Heart left ventricle (tissue), 16 donors: ENCODE data around the gene TRIM17. TPM values are rescaled to one million over a fixed set of nuclear protein-coding genes. Genes with fewer than 3 reads are reported as not detected.

ENCODE experiments used
- ATAC-seq, 4 donors: fragments of 200-7000 bp; cut with Tn5 transposase; one replicate each; pipeline ENCODE4 v1.9.1; 2020 to 2022; ENCODE audit warnings: moderate library complexity in 4 of 4, mild to moderate bottlenecking in 3 of 4, moderate number of reproducible peaks in 1 of 4
- DNase-seq, 5 donors: peaks; one replicate each; pipeline ENCODE4 v3.0.0-alpha.2; 2020
- H3K27ac ChIP-seq, 12 donors: fragments of 200-600 bp; sonication (generic) in 4 of 12; one replicate each; pipeline versions ENCODE4 v1.5.0 to v1.8.0; 2016 to 2022; ENCODE audit warnings: mild to moderate bottlenecking in 2 of 12
- H3K27me3 ChIP-seq, 9 donors: fragments of 200-600 bp; sonication (generic) in 2 of 9; one replicate each; pipeline versions ENCODE4 v1.5.1 to v1.8.0; 2016 to 2022; ENCODE audit warnings: mild to moderate bottlenecking in 3 of 9
- H3K36me3 ChIP-seq, 9 donors: fragments of 200-600 bp; sonication (generic) in 2 of 9; one replicate each; pipeline versions ENCODE4 v1.5.0 to v1.8.0; 2018 to 2022; ENCODE audit warnings: mild to moderate bottlenecking in 2 of 9
- H3K4me1 ChIP-seq, 12 donors: fragments of 200-600 bp; sonication (generic) in 4 of 12; one replicate each; pipeline versions ENCODE4 v1.5.0 to v1.8.0; 2016 to 2022; ENCODE audit warnings: mild to moderate bottlenecking in 3 of 12
- H3K4me3 ChIP-seq, 12 donors: fragments of 200-600 bp; sonication (generic) in 4 of 12; one replicate each; pipeline versions ENCODE4 v1.5.0 to v1.8.0; 2017 to 2022; ENCODE audit warnings: mild to moderate bottlenecking in 9 of 12, moderate library complexity in 4 of 12
- H3K9me3 ChIP-seq, 12 donors: fragments of 200-600 bp; sonication (generic) in 4 of 12; one replicate each; pipeline versions ENCODE4 v1.5.0 to v1.8.0; 2016 to 2022; ENCODE audit warnings: mild to moderate bottlenecking in 1 of 12
- POLR2A ChIP-seq, 2 donors: fragments of 450-650 bp; IDR thresholded peaks; one replicate each; pipeline ENCODE4 v1.6.1; 2017; ENCODE audit warnings: antibody characterized with exemption in 2 of 2, mild to moderate bottlenecking in 2 of 2, moderate library complexity in 2 of 2
- WGBS, 4 donors: extraction: QIAGEN DNeasy Blood & Tissue Kit in 2 of 4; methylation state at CpG; one replicate each; pipeline versions ENCODE4 v1.1.5 to v1.1.7; 2013 to 2018; 5-methylcytosine and 5-hydroxymethylcytosine counted together
- intact Hi-C, 10 donors: fragments of 100-400 bp; cut with DNase I; formaldehyde crosslinking; loops; one replicate each; pipeline versions ENCODE4 v1.11.1 to v1.14.2; 2022
- polyA plus RNA-seq, 2 donors: library from polyadenylated mRNA; stranded (reverse); fragments of 200-250 nt; gene quantifications; one replicate each; pipeline ENCODE4 v1.2.3, GENCODE V29; 2013
- total RNA-seq, 9 donors: library from RNA; depleted of rRNA in 2 of 9; stranded (reverse); fragments of >200 nt in 2 of 9; fragmentation: NEBNext Ultra II Directional in 3 of 9; extraction: Animal tissue kit (Norgen Biotek cat#: 25700) in 3 of 9; gene quantifications; one replicate each; pipeline versions ENCODE4 v1.1.0 to v1.2.4, GENCODE V29; 2016 to 2023
- TF ChIP-seq, protein P1 (sequence below), 12 donors: fragments of 200-600 bp; sonication (generic) in 4 of 12; IDR thresholded peaks; one replicate each; pipeline versions ENCODE4 v1.5.0 to v1.8.0; 2018 to 2022; ENCODE audit warnings: antibody characterized with exemption in 12 of 12, mild to moderate bottlenecking in 5 of 12
- donor health status: ischemic (EF 13 %, LVEDD 7.1; RV severe dilation, severe dysfunction).
- donor health status: healthy with polysubstance abuse.
- donor health status: DM: no; HTN: yes; CAD: no.
- donor health status: DM: no; HTN: no; CAD: no.
- donor health status: ischemic (EF 25% LVEDD 6.9; RV normal size, moderate dysfunction).
- donor health status: ischemic (EF 25% LVEDD 5.7; RV mildly dilated, moderate dysfunction).
- donor health status: healthy.
- donor health status: DM: yes; HTN: yes; CAD: no.
- donor health status: ischemic (EF 35%, LVEDD 5.7; RV mildly dilated, moderate dysfunction).
- donor health status: nonischemic (EF 11% LVEDD 7.7; RV severe dilation, severe dysfunction).
- donor health status: DM: yes; HTN: yes; CAD: no.
- donor health status: PGD.
- donor health status: ischemic (EF 29% LVEDD 5.4; RV normal size, mild dysfunction).
- donor health status: nonischemic (EF 23%, LVEDD 6.1; RV moderate dilation, normal function).

TRIM17 gene
- total and polyA plus RNA-seq, 11 donors, result 0.08 to 1.7 (median 0.39) TPM; not detected in 3

DNA sequence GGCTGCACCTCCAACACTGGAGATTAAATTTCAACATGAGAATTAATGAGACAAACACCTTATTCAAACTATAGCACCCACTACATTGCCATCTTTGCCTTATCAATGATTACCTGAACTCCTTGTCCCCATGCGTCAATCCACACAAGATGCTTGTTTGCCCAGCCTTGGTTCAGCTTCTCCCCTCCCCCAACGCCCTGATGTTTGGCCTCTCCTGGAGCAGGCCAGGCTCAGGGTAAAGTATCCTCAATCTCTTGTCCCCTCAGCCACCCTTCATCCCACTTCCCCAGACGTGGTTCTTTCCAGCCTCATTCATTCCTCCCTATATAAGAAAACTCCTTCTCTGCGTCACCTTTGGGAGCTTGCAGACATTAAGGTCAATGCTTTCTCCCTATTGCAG is 11.8 kb upstream of the TRIM17 start:
- intact Hi-C loops, result no loop called here
- H3K36me3 ChIP-seq, result no peaks in the 10 kb centered on the region
- no peak for DNase-seq
- H3K9me3 ChIP-seq, result no peaks in the 10 kb centered on the region
- TF ChIP-seq, protein P1, sequence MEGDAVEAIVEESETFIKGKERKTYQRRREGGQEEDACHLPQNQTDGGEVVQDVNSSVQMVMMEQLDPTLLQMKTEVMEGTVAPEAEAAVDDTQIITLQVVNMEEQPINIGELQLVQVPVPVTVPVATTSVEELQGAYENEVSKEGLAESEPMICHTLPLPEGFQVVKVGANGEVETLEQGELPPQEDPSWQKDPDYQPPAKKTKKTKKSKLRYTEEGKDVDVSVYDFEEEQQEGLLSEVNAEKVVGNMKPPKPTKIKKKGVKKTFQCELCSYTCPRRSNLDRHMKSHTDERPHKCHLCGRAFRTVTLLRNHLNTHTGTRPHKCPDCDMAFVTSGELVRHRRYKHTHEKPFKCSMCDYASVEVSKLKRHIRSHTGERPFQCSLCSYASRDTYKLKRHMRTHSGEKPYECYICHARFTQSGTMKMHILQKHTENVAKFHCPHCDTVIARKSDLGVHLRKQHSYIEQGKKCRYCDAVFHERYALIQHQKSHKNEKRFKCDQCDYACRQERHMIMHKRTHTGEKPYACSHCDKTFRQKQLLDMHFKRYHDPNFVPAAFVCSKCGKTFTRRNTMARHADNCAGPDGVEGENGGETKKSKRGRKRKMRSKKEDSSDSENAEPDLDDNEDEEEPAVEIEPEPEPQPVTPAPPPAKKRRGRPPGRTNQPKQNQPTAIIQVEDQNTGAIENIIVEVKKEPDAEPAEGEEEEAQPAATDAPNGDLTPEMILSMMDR (IDR thresholded peaks at IDR 0.05), result no peak
- no peak for TF ChIP-seq POLR2A (IDR thresholded peaks at IDR 0.05)
- 73 to 86% (median 78%) methylated on average over 4 of the region's 4 CpGs for WGBS, 4 donors
- ATAC-seq, result no peak
- no peak overlapping the region for H3K27ac ChIP-seq
- H3K27me3 ChIP-seq, result peaks cover 0 to 17% (median 0%) of the 10 kb centered on the region in 9 donors
- H3K4me3 ChIP-seq, result no peak overlapping the region
- no peaks in the 10 kb centered on the region for H3K4me1 ChIP-seq

DNA sequence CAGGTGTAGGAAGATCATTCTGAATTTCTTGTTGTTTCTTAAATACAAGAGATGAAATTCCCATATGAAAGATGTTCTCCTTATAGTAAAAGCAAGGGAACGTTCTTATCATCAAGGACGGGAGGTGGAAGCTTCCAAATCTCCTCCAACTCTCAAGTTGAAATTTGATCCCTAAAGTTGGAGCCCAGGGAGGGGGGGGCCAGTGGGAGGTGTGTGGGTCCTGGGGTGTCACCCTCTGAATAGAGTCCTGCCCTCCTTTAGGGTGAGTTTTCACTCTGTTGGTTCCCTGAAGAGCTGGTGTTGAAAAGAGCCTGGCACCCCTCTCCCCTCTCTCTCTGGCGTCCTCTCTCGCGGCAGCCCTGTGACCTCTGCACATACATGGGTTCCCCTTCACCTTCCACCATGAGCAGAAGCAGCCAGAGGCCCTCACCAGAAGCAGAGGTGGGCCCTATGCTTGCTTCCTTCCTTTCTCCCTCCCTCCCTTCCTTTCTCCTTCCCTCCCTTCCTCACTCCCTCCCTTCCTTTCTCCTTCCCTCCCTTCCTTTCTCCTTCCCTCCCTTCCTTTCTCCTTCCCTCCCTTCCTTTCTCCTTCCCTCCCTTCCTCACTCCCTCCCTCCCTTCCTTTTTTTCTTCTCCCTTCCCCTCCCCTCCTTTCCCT is 10.0 kb upstream of the TRIM17 start:
- DNase-seq, result no peak
- ATAC-seq, result no peak
- H3K4me1 ChIP-seq, result no peaks in the 10 kb centered on the region
- no peaks in the 10 kb centered on the region for H3K36me3 ChIP-seq
- no peak overlapping the region for H3K27ac ChIP-seq
- no peak overlapping the region for H3K4me3 ChIP-seq
- intact Hi-C loops, result no loop called here
- TF ChIP-seq POLR2A (IDR thresholded peaks at IDR 0.05), result no peak
- TF ChIP-seq, protein P1 (IDR thresholded peaks at IDR 0.05), result no peak
- no peaks in the 10 kb centered on the region for H3K9me3 ChIP-seq
- 35 to 51% (median 43%) methylated on average over 5 of the region's 5 CpGs for WGBS, 4 donors
- H3K27me3 ChIP-seq, result peaks cover 0 to 17% (median 0%) of the 10 kb centered on the region in 9 donors

DNA sequence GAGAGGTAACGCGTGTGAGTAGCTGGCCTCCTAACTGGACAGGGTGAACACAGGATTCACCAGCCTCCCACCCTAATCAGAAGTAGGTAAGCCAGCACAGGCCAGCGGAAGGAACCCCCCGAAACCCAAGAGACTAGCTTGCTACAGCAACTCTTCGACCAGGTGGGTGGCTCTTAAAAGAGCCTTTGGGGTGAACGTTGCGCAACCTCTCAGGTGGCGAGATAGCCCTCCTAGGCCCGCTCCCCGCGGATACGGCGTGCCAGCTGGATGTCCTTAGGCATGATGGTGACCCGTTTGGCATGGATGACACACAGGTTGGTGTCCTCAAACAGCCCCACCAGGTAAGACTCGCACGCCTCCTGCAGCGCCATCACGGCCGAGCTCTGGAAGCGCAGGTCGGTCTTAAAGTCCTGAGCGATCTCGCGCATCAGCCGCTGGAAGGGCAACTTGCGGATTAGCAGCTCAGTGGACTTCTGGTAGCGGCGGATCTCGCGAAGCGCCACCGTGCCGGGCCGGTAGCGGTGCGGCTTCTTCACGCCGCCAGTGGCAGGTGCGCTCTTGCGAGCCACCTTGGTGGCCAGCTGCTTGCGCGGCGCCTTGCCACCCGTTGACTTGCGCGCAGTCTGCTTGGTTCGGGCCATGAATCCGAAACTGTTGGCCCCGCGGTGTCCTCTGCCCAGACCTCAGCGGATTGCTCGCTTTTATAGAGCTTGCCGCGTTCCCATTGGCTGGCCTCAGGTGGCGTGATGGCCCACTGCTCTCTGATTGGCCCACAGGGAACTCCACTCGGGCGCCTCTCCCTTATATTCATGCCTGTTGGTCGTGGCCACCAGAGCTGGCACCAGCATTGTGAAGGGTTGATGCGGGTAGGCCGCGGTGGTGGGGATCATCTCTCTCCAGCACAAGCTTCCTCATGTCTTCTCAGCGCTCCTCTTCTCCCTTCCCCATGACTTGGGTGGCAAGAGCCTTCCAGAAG is 8.3 kb upstream of the TRIM17 start:
- 96 to 98% (median 97%) methylated on average over 50 to 62 of the region's 62 CpGs for WGBS, 4 donors
- Histone ChIP-seq H3K27ac (no peak overlapping the region), H3K9me3 (no peaks in the 10 kb centered on the region), H3K36me3 (no peaks in the 10 kb centered on the region), H3K4me3 (no peak overlapping the region), H3K4me1 (no peaks in the 10 kb centered on the region), H3K27me3 (peaks cover 0 to 13% (median 0%) of the 10 kb centered on the region in 9 donors)
- TF ChIP-seq, protein P1 (IDR thresholded peaks at IDR 0.05), result no peak
- TF ChIP-seq POLR2A (IDR thresholded peaks at IDR 0.05), result no peak
- intact Hi-C loops, result no loop called here
- ATAC-seq (no peak), DNase-seq (no peak)

DNA sequence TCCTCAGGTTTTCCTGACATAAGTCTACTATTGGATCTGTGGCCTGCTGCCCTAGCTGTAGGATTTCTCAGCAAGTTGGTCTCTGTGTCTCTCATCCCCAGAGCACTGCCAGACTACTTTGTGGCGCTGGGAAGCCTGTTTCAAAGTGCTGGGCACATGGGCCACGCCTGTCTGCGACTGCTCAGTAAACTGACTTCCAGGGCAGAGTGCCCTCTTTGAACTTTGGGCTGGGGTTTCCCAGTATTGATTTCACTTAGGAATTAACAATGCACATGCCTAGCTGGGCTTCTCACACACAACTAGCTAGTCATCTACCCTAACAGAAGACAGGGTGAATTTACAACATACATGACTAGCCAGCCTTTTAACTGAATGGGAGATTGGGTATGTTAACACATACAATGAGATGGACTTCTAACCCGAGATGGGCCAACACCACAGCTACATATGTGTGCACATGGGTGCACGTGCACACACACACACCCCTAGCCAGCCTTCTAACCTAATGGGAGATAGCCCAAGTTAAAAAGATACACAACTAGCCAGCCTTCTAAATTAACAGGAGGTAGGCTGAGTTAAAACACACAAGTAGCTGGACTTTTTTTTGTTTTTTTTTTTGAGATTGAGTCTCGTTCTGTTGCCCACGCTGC is 6.9 kb upstream of the TRIM17 start:
- no peak overlapping the region for H3K27ac ChIP-seq
- no peaks in the 10 kb centered on the region for H3K4me1 ChIP-seq
- intact Hi-C loops, result no loop called here
- DNase-seq (no peak), ATAC-seq (no peak)
- no peaks in the 10 kb centered on the region for H3K9me3 ChIP-seq
- TF ChIP-seq, protein P1 (IDR thresholded peaks at IDR 0.05), result no peak
- TF ChIP-seq POLR2A (IDR thresholded peaks at IDR 0.05), result no peak
- 88 to 94% (median 91%) methylated on average over 7 of the region's 7 CpGs for WGBS, 4 donors
- no peaks in the 10 kb centered on the region for H3K36me3 ChIP-seq
- H3K27me3 ChIP-seq, result peaks cover 0 to 4% (median 0%) of the 10 kb centered on the region in 9 donors
- H3K4me3 ChIP-seq, result no peak overlapping the region
